Measurements from ENCODE around the gene ETV3L.

DNA sequence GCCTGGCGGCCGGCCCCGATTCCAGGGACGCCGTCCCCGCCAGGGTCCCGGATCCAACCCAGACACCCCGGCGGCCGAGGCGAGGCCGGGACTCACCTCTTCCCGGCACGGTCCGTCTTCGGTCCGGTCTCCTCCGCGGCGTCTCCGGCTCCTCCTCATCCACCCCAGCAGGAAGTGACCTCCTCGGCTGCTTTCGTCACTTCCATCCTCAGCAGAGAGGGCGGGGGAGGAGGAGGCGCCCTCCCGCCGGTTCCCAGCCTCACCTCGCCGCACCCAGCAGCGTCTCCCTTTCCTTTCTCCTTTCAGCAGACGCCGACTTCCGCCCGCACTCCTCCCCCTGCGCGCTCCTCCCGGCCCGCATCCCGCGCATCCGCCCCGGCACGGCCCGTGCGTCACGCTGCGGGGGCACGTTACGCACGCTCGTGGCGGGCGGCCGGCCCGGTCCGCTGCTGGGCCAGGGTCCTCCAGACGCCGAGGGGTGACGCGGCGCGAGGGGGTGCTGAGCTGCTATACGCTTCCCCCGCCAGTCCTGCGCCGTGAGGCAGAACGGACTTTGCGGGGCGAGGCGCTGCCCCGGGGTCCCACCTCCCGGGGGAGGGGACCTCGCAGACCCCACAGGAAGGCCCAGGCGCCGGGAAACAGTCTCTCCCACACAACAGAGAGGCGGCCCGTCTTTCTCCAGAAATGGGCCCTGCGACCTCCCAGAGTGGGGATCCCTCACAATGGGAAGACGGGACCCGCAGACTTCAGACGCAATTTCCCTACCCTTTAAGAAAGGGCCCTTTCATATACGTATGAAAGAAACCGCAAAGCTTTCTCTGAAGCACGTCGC lies 38.8 kb upstream of the ETV3L start, which contains the start of gene ETV3:
- no peak for TF ChIP-seq CTCF (IDR thresholded peaks at IDR 0.05; ENCODE audit: poor library complexity)
- TF ChIP-seq EZH2 (IDR thresholded peaks at IDR 0.05; ENCODE audit: borderline replicate concordance) = no peak
- TF ChIP-seq EZH2phosphoT487 (IDR thresholded peaks at IDR 0.05; ENCODE audit: low read depth, severe bottlenecking, unreplicated experiment) = no peak

Data from hepatocyte (in vitro differentiated cells).